Stimulated activated CD8-positive, alpha-beta memory T cell treated with anti-CD3 and anti-CD28 coated beads, Interleukin-2, amount 100 ng/mL, for 1 hour (primary cell): ENCODE results near the gene MCOLN2.

Experiments used
- DNase-seq, 2 donors: peaks; one replicate each; pipeline ENCODE4 v3.0.0-alpha.2; 2020; ENCODE audit warnings: low read depth in 2 of 2

The MCOLN2 gene

GRCh38 chr1:84985365-84985764 is 11.5 kb downstream of the MCOLN2 start:
- DNase-seq: no peak

DNA sequence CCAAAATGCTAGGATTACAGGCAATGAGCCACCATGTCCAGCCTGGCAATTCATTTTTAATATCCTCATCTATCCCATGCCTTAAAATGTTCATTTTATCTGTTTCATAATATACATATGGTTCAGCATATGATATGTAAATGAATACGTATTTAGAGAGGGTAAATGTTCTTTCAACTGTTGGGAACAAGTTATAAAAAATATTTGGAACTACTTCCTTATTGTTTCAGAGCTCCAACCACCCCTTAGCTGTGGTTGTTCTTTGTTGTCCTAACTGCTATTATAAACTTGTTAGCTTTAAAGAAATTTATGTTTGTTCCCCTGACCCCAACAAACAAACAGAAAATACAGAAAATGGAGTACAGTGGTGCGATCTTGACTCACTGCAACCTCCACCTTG is 14.5 kb downstream of the MCOLN2 start:
- DNase-seq: no peak

- no peak for DNase-seq
Observed at GRCh38 chr1:84975035-84975434, 21.9 kb downstream of the MCOLN2 start.

GRCh38 chr1:84973498-84974334 is 23.2 kb downstream of the MCOLN2 start:
- no peak for DNase-seq

- DNase-seq: no peak
Observed at GRCh38 chr1:84972377-84972987, 24.4 kb downstream of the MCOLN2 start.

- no peak for DNase-seq
Observed at GRCh38 chr1:84971957-84972356, 25.0 kb downstream of the MCOLN2 start.

GRCh38 chr1:84969489-84970250 is 27.2 kb downstream of the MCOLN2 start:
- DNase-seq: no peak

GRCh38 chr1:84968865-84969264 is 28.0 kb downstream of the MCOLN2 start:
- DNase-seq: no peak

DNA sequence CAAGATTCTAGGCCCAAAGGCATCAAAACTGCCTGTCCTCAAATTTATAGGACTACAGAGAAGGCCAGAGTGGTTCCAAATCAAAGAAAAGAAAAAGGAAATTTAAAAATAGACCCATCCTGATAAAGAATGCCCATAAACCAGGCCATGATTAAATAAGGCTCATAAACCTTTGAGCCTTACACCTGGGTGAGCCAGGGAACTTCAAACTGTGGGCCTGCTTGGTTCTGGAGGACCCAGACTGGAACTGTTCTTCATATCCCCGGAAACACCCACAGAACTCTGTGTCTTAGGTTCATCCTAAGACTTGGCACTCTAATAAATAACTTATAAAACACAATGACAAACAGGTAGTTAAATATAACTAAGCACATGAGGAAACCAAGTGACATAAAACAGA is 28.8 kb downstream of the MCOLN2 start:
- DNase-seq: no peak

- no peak for DNase-seq
Observed at GRCh38 chr1:84967666-84968065, 29.2 kb downstream of the MCOLN2 start.

DNA sequence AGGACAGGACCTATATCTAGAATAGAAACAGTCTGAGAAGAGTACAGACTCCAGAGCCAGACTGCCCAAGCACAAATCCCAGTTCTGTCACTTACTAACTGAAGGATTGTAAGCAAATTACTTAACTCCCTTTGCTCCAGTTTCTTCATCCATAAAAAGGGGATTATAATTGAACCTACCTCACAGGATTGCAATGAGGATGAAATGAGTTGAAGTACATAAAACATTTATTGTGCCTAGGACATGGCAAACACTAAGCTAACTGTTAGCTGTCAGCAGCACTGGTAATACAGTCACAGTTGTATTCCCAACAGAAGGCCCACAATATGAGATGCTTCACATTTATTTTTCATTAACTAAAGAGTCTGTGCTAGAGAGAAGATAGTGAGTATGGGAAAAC is 33.9 kb downstream of the MCOLN2 start:
- no peak for DNase-seq

GRCh38 chr1:84961316-84961715 is 35.6 kb downstream of the MCOLN2 start:
- no peak for DNase-seq

- no peak for DNase-seq
Observed at GRCh38 chr1:84960371-84960770, 36.5 kb downstream of the MCOLN2 start.

GRCh38 chr1:84959294-84959693 is 37.6 kb downstream of the MCOLN2 start:
- DNase-seq: no peak

GRCh38 chr1:84957966-84958365 is 38.9 kb downstream of the MCOLN2 start:
- no peak for DNase-seq

- no peak for DNase-seq
Observed at GRCh38 chr1:84956655-84957054, 40.3 kb downstream of the MCOLN2 start.

DNA sequence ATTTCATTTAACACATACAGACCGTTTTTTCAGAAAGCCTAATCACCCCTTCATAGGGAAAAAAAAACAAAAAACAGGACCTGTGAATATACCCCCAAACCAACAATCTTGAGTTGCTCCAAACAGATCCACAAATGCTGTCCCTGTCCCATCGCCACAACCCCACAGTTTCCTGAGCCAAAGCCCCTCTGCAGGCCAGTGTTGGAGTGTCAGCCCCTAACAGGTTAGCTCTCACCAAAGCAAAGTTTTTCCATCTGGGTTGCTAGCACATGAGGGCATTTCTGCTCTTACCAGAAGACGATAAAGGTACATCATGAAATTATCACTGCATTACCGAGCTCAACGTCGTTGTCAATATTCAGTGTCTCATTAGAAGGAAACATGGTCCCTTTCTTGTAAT is 40.8 kb downstream of the MCOLN2 start:
- DNase-seq: no peak

DNA sequence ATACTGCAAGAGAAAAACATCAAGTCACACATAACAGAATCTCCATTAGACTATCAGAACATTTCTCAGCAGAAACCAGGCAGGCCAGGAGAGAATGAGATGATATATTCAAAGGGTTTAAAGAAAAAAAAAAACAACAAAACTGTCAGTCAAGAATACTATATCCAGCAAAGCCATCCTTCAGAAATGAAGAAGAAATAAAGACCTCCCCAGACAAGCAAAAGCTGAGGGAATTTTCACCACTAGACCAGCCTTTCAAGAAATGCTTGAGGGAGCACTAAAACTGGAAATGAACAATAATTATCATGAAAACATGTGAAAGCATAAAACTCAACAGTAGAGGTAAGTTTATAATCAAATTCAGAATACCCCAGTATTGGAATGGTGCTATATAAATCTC is 47.2 kb downstream of the MCOLN2 start:
- no peak for DNase-seq

DNA sequence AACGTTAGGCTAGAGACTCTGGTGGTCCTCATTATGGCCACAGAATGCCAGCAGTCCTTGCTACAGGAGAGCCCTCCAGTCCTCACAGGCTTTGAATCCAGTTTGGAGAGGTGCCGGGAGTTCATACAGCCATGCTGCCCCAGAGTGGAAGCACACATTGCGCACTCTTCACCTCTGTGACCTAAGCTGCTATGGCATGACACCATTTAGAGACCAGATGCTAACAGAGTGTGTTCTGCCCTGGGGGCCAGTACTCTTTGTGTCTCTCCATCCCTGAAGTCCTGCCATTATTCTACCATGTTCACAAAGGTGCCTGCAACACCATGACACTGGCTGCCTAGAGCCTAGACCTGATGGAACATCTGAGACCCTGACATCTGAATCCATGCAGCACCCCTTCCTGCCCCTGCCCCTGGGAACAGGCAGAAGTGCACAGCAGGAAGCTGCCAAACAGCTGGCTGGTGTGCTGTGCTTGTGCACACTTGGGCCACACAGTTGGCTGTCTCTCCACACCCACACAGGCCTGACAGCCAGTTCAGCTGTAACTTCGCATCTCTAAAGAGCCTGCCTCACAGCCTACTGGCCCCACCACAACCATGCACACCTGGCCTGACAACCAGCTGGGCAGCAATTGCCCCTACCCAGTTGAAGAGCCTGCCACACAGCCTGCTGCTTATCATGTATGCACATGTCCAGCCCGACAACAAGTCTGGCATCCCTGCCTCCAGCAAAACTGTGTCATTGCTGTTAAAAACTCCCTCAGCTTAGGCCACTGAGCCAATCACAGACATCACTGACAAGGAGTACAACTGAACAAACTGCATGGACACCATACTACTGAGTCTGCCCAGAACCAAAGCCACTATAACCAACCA is 49.1 kb downstream of the MCOLN2 start:
- DNase-seq: no peak

DNA sequence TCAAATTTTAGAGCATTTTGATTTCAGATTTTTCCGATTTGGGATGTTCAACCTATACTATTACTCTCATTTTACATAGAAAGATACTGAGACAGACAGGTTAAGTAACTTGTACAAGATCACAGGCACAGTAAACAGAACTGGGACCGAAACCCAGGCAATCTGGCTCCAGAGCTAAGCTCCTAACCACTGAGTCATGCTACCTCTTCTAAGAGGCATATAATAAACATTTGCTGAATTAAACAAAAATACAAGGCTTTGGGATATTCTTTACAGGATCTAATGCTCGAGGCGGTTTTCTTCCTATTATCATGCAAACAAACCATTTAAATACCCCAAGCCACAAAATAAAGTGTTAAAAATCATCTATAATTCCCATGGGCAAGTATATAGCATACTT is 50.3 kb downstream of the MCOLN2 start:
- no peak for DNase-seq

DNA sequence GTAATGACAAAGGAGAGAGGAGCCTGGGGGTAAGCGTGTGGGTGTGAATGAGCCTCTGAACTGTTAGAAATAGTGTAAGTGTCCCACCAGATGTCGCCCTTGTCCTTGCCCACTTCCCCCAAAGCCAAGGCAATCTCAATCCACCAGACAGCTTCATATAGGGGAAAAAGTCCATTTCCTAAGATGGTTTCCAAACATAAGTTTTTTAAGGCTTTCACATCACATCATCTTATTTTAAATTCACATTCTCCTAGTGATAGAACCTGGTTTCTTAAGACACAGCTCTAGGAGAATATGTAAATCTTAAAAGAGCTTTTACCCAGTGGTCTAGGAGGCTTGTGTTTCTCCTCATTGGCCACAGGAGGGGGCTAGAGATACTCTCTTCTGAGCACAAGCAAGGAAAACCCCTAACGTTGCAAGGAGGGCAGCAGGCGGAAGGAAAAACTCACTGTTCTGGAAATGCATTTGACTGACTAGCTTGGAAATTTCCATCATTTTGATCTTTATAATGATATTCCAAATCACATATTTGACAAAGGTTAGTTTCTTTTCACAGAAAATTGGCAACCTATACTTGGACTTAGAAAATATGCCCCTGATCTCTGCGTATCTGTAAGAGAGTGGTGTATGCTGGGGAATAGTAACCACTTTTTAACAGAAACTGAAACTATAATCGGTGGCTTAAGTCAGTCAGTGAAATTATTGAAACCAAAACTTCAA is 52.0 kb downstream of the MCOLN2 start:
- peak; percentile 30 to 47 for DNase-seq
